Fibroblast of pulmonary artery (primary cell): Measurements from ENCODE around the gene TMED9.
A peak's percentile ranks its signal among the peaks of the same experiment; 100 is the strongest.

Experiments used
- DNase-seq: peaks from one replicate; pipeline ENCODE4 v3.0.0-alpha.2; 2010; ENCODE audit warnings: low read depth
- H3K4me3 ChIP-seq: replicated peaks from 2 replicates; pipeline ENCODE4 v1.5.1; 2011; ENCODE audit warnings: low read depth, mild to moderate bottlenecking, control low read depth, low read length, moderate library complexity
- TF ChIP-seq, protein P1 (sequence below): IDR thresholded peaks from 2 replicates; pipeline ENCODE4 v1.5.1; 2011; ENCODE audit warnings: mild to moderate bottlenecking, control low read depth, low read length, inconsistent platforms; ENCODE audit errors: missing control alignments

Gene TMED9

DNA sequence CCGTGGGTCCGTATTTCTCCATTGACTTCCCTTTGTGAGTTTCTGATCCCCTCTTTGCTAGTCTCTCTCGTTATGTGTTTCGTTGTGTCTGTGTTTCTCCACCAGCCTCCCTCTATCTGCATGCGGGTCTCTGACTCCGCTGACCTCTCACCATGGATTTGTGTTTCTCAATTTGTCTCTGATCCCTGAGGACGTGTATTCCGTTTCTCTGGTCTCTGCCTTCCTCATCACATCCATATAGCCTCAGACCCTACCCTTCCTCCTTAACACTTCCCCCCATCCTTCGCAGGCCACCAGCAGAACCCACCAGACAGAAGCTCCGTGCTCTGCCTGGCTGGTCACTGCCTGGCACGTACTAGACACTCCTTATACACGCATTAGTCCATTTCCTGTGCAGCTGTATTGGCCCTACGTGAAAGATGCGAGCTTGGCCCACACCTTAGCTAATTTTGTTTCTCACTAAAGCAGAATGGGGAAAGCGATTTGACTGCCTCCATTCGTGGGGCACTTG, 8.6 kb downstream of the TMED9 start:
- peak; percentile 30 for DNase-seq
- H3K4me3 ChIP-seq, result peak overlapping the region; percentile 82
- TF ChIP-seq, protein P1, sequence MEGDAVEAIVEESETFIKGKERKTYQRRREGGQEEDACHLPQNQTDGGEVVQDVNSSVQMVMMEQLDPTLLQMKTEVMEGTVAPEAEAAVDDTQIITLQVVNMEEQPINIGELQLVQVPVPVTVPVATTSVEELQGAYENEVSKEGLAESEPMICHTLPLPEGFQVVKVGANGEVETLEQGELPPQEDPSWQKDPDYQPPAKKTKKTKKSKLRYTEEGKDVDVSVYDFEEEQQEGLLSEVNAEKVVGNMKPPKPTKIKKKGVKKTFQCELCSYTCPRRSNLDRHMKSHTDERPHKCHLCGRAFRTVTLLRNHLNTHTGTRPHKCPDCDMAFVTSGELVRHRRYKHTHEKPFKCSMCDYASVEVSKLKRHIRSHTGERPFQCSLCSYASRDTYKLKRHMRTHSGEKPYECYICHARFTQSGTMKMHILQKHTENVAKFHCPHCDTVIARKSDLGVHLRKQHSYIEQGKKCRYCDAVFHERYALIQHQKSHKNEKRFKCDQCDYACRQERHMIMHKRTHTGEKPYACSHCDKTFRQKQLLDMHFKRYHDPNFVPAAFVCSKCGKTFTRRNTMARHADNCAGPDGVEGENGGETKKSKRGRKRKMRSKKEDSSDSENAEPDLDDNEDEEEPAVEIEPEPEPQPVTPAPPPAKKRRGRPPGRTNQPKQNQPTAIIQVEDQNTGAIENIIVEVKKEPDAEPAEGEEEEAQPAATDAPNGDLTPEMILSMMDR, result no peak

DNA sequence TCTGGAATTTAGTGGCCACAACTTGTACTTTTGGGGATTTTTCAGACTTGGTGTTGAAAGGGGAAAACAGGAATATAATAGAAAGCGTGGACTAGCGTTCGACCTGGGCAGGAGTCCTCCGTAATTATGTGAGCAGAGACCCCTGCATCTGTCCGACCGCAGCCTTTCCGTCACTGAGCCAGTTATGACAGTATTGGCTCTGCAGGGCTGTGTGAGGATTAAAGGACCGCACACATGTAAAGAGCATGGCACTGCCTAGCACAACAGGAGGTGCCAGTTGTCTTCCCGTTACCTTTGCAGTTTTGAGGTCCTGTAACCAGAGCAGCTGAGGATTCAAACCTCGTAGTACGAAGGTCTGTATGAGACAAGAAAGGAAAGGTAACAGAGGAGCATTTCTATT, 9.1 kb downstream of the TMED9 start:
- TF ChIP-seq, protein P1, result no peak
- H3K4me3 ChIP-seq, result peak overlapping the region; percentile 82
- no peak for DNase-seq

DNA sequence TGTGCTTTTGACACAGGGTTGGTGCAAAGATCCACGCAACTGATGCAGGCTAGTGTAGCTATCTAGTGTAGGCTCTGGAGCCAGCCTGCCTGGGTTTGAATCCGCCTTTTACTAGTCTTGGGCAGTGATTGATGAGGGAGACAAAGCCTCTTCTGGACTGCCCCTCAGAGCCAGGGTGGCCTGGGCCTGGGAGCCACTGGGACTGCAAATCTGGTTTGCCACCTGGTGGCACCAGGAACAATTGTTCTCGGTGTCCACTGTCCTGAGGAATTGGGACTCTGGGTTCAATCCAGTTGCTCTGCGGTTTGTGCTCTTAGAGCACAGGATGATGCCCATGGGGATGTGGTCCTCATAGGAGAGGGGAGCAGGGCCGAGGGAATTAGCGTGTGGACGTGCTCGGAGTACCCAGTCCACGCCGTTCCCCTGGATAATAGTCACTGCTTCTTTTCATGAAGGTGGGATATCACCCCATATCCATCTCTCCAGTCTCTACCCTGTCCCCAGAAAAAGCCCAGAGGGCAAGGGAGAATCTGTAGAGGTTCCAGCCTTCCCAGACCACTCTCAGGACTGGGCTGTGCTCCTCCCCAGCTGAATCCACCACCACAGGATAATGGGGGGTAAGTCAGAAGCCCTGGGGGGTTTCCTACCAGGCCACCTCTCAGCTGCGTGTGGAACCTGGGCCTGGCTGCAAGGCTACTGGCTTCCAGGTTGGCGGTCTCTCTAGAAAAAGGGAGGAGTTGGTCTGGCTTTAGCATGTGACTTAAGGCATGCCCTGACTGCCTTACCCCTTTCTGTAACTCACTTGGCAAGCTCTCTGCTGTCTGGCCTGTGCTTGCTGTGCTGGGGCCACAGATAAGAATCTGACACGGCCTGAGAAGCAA, 9.8 kb downstream of the TMED9 start:
- no peak for DNase-seq
- TF ChIP-seq, protein P1, result no peak

DNA sequence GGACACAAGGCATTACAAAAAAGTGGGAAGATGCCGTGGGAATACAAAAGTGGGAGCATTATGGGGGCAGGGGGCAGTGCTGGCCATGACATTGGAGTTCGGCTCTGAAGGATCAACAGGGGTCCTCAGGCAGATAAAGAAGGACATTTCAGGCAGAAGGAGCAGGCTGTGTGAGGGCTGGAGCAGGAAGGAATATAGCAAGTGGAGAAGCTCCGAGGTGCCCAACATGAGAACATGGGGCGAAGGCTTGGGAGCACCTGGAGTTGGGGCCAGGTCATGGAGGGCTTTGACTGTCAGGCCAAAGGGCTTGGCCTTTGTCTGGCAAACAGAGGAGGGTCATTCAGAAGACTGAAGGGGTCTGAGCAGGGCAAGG, 10.4 kb downstream of the TMED9 start:
- H3K4me3 ChIP-seq, result no peak overlapping the region
- TF ChIP-seq, protein P1, result no peak
- DNase-seq, result no peak

More for the DNA sequence above, 9.8 kb downstream of the TMED9 start:
- H3K4me3 ChIP-seq, result no peak overlapping the region

DNA sequence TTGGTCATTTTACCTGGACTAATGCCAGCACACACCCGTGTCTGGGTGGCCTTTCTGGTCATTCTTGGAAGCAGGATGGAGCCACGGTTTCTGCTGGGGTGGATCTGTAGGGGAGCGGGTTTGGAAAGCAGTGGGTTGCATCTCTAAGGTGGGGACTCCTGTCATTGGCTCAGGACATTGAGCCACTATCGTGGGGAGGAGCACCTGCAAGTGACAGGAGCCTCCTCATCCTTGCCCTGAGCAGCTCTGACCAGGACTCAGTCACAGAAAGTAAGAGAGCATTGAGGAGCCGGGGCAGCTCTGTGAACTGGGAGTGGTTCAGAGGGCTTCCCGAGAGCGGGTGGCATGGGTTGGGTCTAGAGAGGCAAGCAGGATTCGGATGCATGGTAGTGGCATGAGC, 11.6 kb downstream of the TMED9 start:
- H3K4me3 ChIP-seq, result no peak overlapping the region
- no peak for DNase-seq
- TF ChIP-seq, protein P1, result no peak

DNA sequence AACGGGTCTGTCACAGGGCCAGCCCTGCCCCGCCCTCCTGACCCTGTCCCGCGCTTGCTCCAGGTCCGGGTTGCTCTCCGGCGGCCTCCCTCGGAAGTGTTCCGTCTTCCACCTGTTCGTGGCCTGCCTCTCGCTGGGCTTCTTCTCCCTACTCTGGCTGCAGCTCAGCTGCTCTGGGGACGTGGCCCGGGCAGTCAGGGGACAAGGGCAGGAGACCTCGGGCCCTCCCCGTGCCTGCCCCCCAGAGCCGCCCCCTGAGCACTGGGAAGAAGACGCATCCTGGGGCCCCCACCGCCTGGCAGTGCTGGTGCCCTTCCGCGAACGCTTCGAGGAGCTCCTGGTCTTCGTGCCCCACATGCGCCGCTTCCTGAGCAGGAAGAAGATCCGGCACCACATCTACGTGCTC, 12.1 kb downstream of the TMED9 start:
- no peak for DNase-seq
- TF ChIP-seq, protein P1, result no peak
- no peak overlapping the region for H3K4me3 ChIP-seq

DNA sequence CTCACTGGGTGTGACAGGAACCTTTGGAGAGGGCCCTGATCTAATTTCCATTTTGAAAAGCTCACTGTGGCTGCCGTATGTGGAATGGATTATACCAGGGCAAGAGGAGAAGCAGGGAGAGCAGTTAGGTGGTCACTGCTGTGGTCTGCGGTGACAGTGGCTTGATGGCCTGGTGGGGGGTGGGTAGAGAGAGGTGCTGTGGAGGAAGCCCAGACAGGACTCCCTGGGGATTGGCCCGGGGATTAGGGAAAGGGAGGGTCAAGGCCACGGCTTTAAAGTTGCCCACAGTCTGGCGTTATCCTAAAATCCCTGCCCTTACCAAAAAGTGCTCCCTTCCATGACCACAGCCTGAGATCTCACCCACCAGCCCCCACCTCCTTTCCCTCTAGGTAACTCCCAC, 12.7 kb downstream of the TMED9 start:
- no peak overlapping the region for H3K4me3 ChIP-seq
- no peak for DNase-seq
- TF ChIP-seq, protein P1, result no peak
